ENCODE data around the gene CSRNP3.

- TF ChIP-seq SUZ12 (IDR thresholded peaks at IDR 0.05; ENCODE audit: extremely low read depth, insufficient read depth, insufficient read length) (no peak), YY1 (IDR thresholded peaks at IDR 0.05; ENCODE audit: insufficient read depth, insufficient read length) (no peak)
These were observed 21.1 kb upstream of the CSRNP3 start for GRCh38 chr2:165448406-165448805.

Measured in NT2/D1 (cell line).